ENCODE measurements around the gene COL4A1. TPM values are rescaled to one million over a fixed set of nuclear protein-coding genes. Genes with fewer than 3 reads are reported as not detected.

The COL4A1 gene
- total and polyA plus RNA-seq, 4 donors: 73.3 to 910 (median 472) TPM

DNA sequence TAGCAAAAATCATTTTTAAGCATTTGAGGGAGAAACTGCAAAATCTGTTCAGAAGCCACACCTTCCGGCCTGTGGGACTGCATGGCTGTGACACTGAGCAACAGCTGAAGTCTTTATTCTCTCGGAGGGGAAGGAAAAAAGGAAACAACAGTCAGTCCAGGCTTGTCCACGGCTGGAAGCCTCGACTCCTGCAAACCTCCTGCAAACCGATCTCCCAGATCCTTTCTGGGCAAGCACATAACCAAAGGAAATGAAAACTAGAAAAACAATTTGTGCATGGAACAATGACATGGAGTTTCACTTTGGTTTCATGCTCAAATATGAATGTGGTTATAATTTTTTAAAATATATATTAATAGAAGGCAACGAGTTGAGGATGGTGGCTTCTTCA lies 1.0 kb downstream of the COL4A1 start:
- intact Hi-C loops (cut with DNase I): loop anchor here (2.0 to 5.0 kb wide), 5 partner anchors 36 to 107 kb away; no protein-coding TSS in a partner anchor
- DNase-seq (no peak), ATAC-seq (ENCODE audit: low FRiP score) (no peak)
- Histone ChIP-seq H3K27me3 (ENCODE audit: control insufficient read depth in 1 of 2, insufficient read depth in 2 of 2, low read length in 1 of 2) (no peaks in the 10 kb centered on the region), H3K4me1 (ENCODE audit: control insufficient read depth in 1 of 2, insufficient read depth in 2 of 2, low read length in 2 of 2) (peaks cover 10% of the 10 kb centered on the region in 2 donors), H3K4me3 (ENCODE audit: low read length in 2 of 2) (peak overlapping the region; percentile 55 to 89), H3K9me3 (ENCODE audit: control insufficient read depth, low read length) (no peaks in the 10 kb centered on the region), H3K27ac (ENCODE audit: low read depth in 1 of 2, low read length in 2 of 2) (peak overlapping the region in 1 of 2 donors; percentile 80), H3K36me3 (ENCODE audit: control insufficient read depth in 1 of 2, insufficient read depth in 2 of 2, low read length in 1 of 2) (peaks cover 0 to under 1% of the 10 kb centered on the region in 2 donors)
- 0 to 2% methylated on average over 6 of the region's 6 CpGs for WGBS, 2 donors

DNA sequence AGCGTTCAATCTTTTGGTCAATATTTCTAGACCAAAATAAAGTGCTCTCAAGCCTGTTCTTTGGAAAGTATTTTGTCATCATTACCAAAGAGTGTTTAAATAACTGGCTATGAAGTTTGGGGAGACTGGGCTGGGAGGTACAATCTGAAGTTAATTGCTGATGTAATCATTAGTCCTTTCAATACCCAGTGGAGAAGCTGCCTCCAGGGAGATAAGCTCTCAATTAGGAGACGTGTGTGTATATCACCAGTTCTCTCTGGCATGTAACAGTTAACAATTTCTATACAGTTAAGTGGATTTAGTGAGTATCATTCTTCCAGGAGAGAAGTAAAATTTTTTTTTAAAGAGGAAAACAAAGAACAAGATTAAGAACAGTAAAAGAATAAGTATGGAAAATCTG lies 1.4 kb downstream of the COL4A1 start:
- no peak overlapping the region for H3K27ac ChIP-seq (ENCODE audit: low read depth in 1 of 2, low read length in 2 of 2)
- no peaks in the 10 kb centered on the region for H3K36me3 ChIP-seq (ENCODE audit: control insufficient read depth in 1 of 2, insufficient read depth in 2 of 2, low read length in 1 of 2)
- H3K4me3 ChIP-seq (ENCODE audit: low read length in 2 of 2): peak overlapping the region; percentile 55 to 89
- no peaks in the 10 kb centered on the region for H3K27me3 ChIP-seq (ENCODE audit: control insufficient read depth in 1 of 2, insufficient read depth in 2 of 2, low read length in 1 of 2)
- ATAC-seq (ENCODE audit: low FRiP score) (no peak), DNase-seq (no peak)
- H3K9me3 ChIP-seq (ENCODE audit: control insufficient read depth, low read length): no peaks in the 10 kb centered on the region
- H3K4me1 ChIP-seq (ENCODE audit: control insufficient read depth in 1 of 2, insufficient read depth in 2 of 2, low read length in 2 of 2): peaks cover 7 to 10% of the 10 kb centered on the region in 2 donors
- WGBS, 2 donors: 3 to 4% methylated on average over 2 of the region's 2 CpGs
- intact Hi-C loops (cut with DNase I): loop anchor here (5.0 kb wide), 4 partner anchors 37 to 83 kb away; no protein-coding TSS in a partner anchor

DNA sequence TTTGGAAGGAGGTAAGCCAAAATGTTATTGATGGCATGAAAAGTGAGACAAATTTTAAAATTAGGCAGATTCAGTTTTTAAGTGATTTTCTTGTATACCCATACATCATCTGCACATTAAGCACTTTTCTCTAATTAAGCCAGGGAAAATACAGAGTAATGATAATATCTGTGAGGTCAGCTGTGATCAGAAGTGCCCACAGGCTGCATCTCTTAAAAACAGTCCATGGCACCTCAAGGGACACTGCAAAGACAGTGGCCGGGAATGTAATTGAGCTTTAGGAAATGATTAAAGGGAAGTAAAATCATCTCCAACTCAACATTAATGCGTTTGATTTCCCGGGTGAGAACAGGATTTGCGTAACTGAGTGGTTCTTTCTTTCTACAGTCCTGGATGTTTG lies 2.0 kb downstream of the COL4A1 start:
- ATAC-seq (ENCODE audit: low FRiP score) (no peak), DNase-seq (no peak)
- peaks cover 7 to 10% of the 10 kb centered on the region in 2 donors for H3K4me1 ChIP-seq (ENCODE audit: control insufficient read depth in 1 of 2, insufficient read depth in 2 of 2, low read length in 2 of 2)

DNA sequence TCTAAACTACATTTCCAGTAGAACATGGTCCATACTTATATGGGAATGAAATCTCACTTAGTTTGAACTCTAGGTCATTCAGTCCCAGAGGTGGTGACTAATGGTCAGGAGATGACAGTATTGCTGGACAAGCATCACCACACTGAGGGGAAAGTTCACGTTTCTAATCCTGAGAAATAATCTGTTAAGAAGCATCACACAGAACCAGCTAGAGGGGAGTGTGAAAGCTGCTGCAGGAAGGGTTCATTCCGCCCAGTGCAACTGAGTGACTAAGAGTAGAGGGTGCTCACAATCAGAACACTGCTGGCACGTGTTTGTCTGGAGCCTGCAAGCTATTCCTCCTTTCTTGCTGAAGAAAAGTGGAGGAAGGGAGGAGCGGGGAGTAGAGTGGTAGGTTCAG lies 2.7 kb downstream of the COL4A1 start:
- Histone ChIP-seq H3K4me3 (ENCODE audit: low read length in 2 of 2) (peak overlapping the region in 1 of 2 donors; percentile 55), H3K9me3 (ENCODE audit: control insufficient read depth, low read length) (no peaks in the 10 kb centered on the region), H3K4me1 (ENCODE audit: control insufficient read depth in 1 of 2, insufficient read depth in 2 of 2, low read length in 2 of 2) (peaks cover 7 to 10% of the 10 kb centered on the region in 2 donors), H3K27ac (ENCODE audit: low read depth in 1 of 2, low read length in 2 of 2) (no peak overlapping the region), H3K36me3 (ENCODE audit: control insufficient read depth in 1 of 2, insufficient read depth in 2 of 2, low read length in 1 of 2) (no peaks in the 10 kb centered on the region), H3K27me3 (ENCODE audit: control insufficient read depth in 1 of 2, insufficient read depth in 2 of 2, low read length in 1 of 2) (no peaks in the 10 kb centered on the region)
- ATAC-seq (ENCODE audit: low FRiP score) (peak; percentile 13), DNase-seq (no peak)
- intact Hi-C loops (cut with DNase I): loop anchor here in 1 of 2 donors (5.0 kb wide), 1 partner anchor 72 kb away; no protein-coding TSS in a partner anchor
- WGBS, 2 donors: 6 to 8% methylated on average over 4 of the region's 4 CpGs

More for the DNA sequence above, 2.0 kb downstream of the COL4A1 start:
- Histone ChIP-seq H3K9me3 (ENCODE audit: control insufficient read depth, low read length) (no peaks in the 10 kb centered on the region), H3K27me3 (ENCODE audit: control insufficient read depth in 1 of 2, insufficient read depth in 2 of 2, low read length in 1 of 2) (no peaks in the 10 kb centered on the region), H3K4me3 (ENCODE audit: low read length in 2 of 2) (peak overlapping the region; percentile 55 to 89), H3K27ac (ENCODE audit: low read depth in 1 of 2, low read length in 2 of 2) (no peak overlapping the region), H3K36me3 (ENCODE audit: control insufficient read depth in 1 of 2, insufficient read depth in 2 of 2, low read length in 1 of 2) (no peaks in the 10 kb centered on the region)
- intact Hi-C loops (cut with DNase I): loop anchor here (5.0 kb wide), 4 partner anchors 37 to 83 kb away; no protein-coding TSS in a partner anchor
- 0 to 3% methylated on average over 4 of the region's 4 CpGs for WGBS, 2 donors

DNA sequence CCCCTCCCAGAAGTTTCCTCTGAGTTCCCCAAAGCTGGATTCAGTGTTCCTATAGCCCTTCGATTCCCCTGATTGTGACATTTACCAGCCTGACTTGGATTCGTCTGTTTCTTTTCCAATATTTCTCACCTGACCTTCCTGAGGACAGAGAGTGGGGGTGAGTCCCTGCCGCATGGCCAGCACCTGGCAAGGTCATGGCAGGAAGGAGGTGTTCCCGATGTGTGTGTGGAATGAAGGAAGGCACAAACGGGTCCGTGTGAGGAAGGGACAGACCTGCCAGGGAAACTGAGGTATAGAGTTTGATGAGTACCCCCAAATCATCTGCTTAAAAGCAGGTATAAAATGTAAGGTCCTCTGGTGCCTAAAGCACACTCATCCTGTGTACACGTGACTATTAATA lies 3.3 kb downstream of the COL4A1 start:
- H3K4me1 ChIP-seq (ENCODE audit: control insufficient read depth in 1 of 2, insufficient read depth in 2 of 2, low read length in 2 of 2): peaks cover 7 to 13% of the 10 kb centered on the region in 2 donors
- DNase-seq (no peak), ATAC-seq (ENCODE audit: low FRiP score) (no peak)
- intact Hi-C loops (cut with DNase I): loop anchor here in 1 of 2 donors (5.0 kb wide), 1 partner anchor 71 kb away; no protein-coding TSS in a partner anchor
- no peaks in the 10 kb centered on the region for H3K36me3 ChIP-seq (ENCODE audit: control insufficient read depth in 1 of 2, insufficient read depth in 2 of 2, low read length in 1 of 2)
- no peaks in the 10 kb centered on the region for H3K9me3 ChIP-seq (ENCODE audit: control insufficient read depth, low read length)
- no peaks in the 10 kb centered on the region for H3K27me3 ChIP-seq (ENCODE audit: control insufficient read depth in 1 of 2, insufficient read depth in 2 of 2, low read length in 1 of 2)
- peak overlapping the region; percentile 46 to 68 for H3K27ac ChIP-seq (ENCODE audit: low read depth in 1 of 2, low read length in 2 of 2)
- no peak overlapping the region for H3K4me3 ChIP-seq (ENCODE audit: low read length in 2 of 2)
- WGBS, 2 donors: 30 to 44% methylated on average over 7 of the region's 7 CpGs

DNA sequence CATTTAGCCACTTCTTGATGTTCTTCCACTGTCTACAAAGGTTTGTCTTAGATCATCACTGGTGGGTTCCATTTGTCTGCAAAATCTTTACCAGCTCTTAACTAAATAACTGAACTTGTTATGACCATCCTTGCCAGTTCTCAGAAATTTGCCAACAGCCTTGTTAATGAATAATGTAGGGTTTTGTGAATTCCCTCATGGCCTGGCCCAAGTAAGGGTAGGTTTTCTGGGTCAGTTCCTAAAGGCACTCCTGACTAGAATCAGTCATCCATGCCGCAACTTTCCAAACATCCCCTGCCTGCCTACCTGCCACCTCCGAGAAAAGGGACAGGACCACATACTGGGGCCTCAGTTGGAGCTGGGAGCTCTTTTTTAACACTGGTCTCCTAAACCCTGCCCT lies 4.0 kb downstream of the COL4A1 start:
- ATAC-seq (ENCODE audit: low FRiP score): no peak
- 14 to 40% methylated on average over 2 of the region's 2 CpGs for WGBS, 2 donors
- peak overlapping the region; percentile 46 to 68 for H3K27ac ChIP-seq (ENCODE audit: low read depth in 1 of 2, low read length in 2 of 2)

DNA sequence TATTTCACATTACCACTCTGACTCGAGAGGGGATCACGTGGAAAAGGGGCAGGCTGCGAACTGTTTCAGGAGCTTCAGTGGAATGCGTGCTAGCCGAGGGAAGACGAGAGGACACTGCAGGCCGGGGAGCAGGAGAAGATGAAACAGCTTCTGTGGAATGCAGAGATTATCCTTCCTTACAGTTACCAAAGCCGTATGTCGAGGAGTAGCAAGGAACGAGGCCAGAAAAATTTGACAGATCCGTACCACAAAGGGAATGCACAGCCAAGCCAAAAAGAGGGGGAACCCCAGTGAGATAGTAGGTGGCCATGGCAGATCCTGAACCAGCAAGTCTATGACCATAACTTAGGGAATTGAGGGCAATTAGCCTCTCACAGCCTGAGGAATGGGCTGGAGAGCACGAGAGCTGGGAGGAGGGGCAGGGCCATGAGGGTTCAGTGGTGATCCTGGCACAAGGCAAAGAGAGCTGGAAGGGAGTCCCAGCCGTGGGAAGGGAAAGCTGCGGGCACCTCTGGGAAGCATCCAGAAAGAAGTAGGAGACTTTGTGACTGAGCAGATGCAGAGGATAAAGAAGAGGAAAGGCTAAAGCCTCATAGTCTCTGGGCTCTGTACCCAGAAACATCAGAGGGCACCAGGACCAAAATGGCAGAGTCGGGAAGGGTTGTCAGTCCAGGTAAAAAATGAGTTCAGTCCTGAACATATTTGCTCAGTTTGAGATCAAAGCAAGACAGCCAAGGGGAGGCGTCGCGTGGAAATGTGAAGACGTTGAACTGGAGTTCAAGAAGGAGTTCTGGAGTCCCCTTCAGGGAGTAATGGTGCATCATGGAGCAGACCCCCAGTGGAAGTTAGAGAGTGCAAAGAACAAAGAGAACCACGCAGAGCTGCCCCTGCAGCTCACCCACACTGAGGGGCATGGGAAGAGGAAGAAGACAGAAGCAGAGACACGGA lies 5.1 kb downstream of the COL4A1 start:
- H3K27me3 ChIP-seq (ENCODE audit: control insufficient read depth in 1 of 2, insufficient read depth in 2 of 2, low read length in 1 of 2): no peaks in the 10 kb centered on the region
- no peaks in the 10 kb centered on the region for H3K36me3 ChIP-seq (ENCODE audit: control insufficient read depth in 1 of 2, insufficient read depth in 2 of 2, low read length in 1 of 2)
- WGBS, 2 donors: 17 to 21% methylated on average over 21 of the region's 21 CpGs
- ATAC-seq (ENCODE audit: low FRiP score): no peak
- H3K4me1 ChIP-seq (ENCODE audit: control insufficient read depth in 1 of 2, insufficient read depth in 2 of 2, low read length in 2 of 2): peaks cover 7 to 13% of the 10 kb centered on the region in 2 donors
- no peaks in the 10 kb centered on the region for H3K9me3 ChIP-seq (ENCODE audit: control insufficient read depth, low read length)
- peak overlapping the region; percentile 46 to 73 for H3K27ac ChIP-seq (ENCODE audit: low read depth in 1 of 2, low read length in 2 of 2)
- DNase-seq: peak in 1 of 2 donors; percentile 53
- intact Hi-C loops (cut with DNase I): loop anchor here in 1 of 2 donors (5.0 kb wide), 1 partner anchor 70 kb away; no protein-coding TSS in a partner anchor
- no peak overlapping the region for H3K4me3 ChIP-seq (ENCODE audit: low read length in 2 of 2)

More for the DNA sequence above, 4.0 kb downstream of the COL4A1 start:
- H3K9me3 ChIP-seq (ENCODE audit: control insufficient read depth, low read length): no peaks in the 10 kb centered on the region
- intact Hi-C loops (cut with DNase I): loop anchor here in 1 of 2 donors (5.0 kb wide), 1 partner anchor 71 kb away; no protein-coding TSS in a partner anchor
- no peaks in the 10 kb centered on the region for H3K36me3 ChIP-seq (ENCODE audit: control insufficient read depth in 1 of 2, insufficient read depth in 2 of 2, low read length in 1 of 2)
- DNase-seq: no peak
- H3K27me3 ChIP-seq (ENCODE audit: control insufficient read depth in 1 of 2, insufficient read depth in 2 of 2, low read length in 1 of 2): no peaks in the 10 kb centered on the region
- no peak overlapping the region for H3K4me3 ChIP-seq (ENCODE audit: low read length in 2 of 2)
- H3K4me1 ChIP-seq (ENCODE audit: control insufficient read depth in 1 of 2, insufficient read depth in 2 of 2, low read length in 2 of 2): peaks cover 7 to 13% of the 10 kb centered on the region in 2 donors

DNA sequence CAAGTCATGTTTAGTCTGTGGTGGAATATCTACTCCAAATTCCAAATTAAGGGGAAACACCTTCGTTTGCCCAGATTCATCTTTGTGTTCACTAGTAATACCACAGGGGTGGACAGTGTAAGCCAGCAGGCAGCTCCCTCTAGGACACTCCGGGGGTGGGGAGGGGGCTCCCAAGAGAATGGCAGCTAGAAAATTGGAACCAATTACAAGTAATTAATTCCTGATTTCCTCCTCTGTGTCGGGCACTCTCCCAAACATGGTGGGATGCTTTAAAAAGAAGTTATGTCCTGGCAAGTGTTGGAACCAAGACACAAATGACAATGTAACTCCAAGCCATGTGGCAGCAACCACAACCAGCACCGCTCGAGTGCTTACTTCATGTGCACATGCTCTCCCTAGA lies 5.9 kb downstream of the COL4A1 start:
- DNase-seq: no peak
- Histone ChIP-seq H3K27me3 (ENCODE audit: control insufficient read depth in 1 of 2, insufficient read depth in 2 of 2, low read length in 1 of 2) (no peaks in the 10 kb centered on the region), H3K4me3 (ENCODE audit: low read length in 2 of 2) (no peak overlapping the region), H3K36me3 (ENCODE audit: control insufficient read depth in 1 of 2, insufficient read depth in 2 of 2, low read length in 1 of 2) (no peaks in the 10 kb centered on the region), H3K9me3 (ENCODE audit: control insufficient read depth, low read length) (no peaks in the 10 kb centered on the region), H3K27ac (ENCODE audit: low read depth in 1 of 2, low read length in 2 of 2) (peak overlapping the region in 1 of 2 donors; percentile 73), H3K4me1 (ENCODE audit: control insufficient read depth in 1 of 2, insufficient read depth in 2 of 2, low read length in 2 of 2) (peaks cover 7 to 13% of the 10 kb centered on the region in 2 donors)
- intact Hi-C loops (cut with DNase I): loop anchor here in 1 of 2 donors (5.0 kb wide), 1 partner anchor 69 kb away; no protein-coding TSS in a partner anchor
- ATAC-seq (ENCODE audit: low FRiP score): no peak
- WGBS, 2 donors: 21 to 26% methylated on average over 5 of the region's 5 CpGs

Measured in aorta (tissue), 5 donors.